ENCODE data around the gene TMEM186.

The TMEM186 gene

GRCh38 chr16:8812162-8812843 is 14.9 kb upstream of the TMEM186 start:
- Mint-ChIP-seq H3K9me3 (no peaks in the 10 kb centered on the region), H3K27ac (no peak overlapping the region), H3K4me3 (no peak overlapping the region), H3K4me1 (no peaks in the 10 kb centered on the region), H3K27me3 (ENCODE audit: low read depth) (no peaks in the 10 kb centered on the region), H3K36me3 (ENCODE audit: low read depth) (peaks cover 68% of the 10 kb centered on the region)
- no peak for TF ChIP-seq CTCF (IDR thresholded peaks at IDR 0.05; ENCODE audit: unreplicated experiment in 3 of 3)

- H3K4me3 Mint-ChIP-seq = no peak overlapping the region
- no peaks in the 10 kb centered on the region for H3K9me3 Mint-ChIP-seq
- TF ChIP-seq CTCF (IDR thresholded peaks at IDR 0.05; ENCODE audit: unreplicated experiment in 3 of 3) = no peak
- no peak overlapping the region for H3K27ac Mint-ChIP-seq
- H3K4me1 Mint-ChIP-seq = no peaks in the 10 kb centered on the region
- H3K27me3 Mint-ChIP-seq (ENCODE audit: low read depth) = no peaks in the 10 kb centered on the region
- peaks cover 66% of the 10 kb centered on the region for H3K36me3 Mint-ChIP-seq (ENCODE audit: low read depth)
Observed at GRCh38 chr16:8808613-8809353, 11.3 kb upstream of the TMEM186 start.

GRCh38 chr16:8808009-8808408 is 10.6 kb upstream of the TMEM186 start:
- peaks cover 65% of the 10 kb centered on the region for H3K36me3 Mint-ChIP-seq (ENCODE audit: low read depth)
- no peaks in the 10 kb centered on the region for H3K27me3 Mint-ChIP-seq (ENCODE audit: low read depth)
- no peak for TF ChIP-seq CTCF (IDR thresholded peaks at IDR 0.05; ENCODE audit: unreplicated experiment in 3 of 3)
- no peak overlapping the region for H3K4me3 Mint-ChIP-seq
- H3K27ac Mint-ChIP-seq = no peak overlapping the region
- no peaks in the 10 kb centered on the region for H3K9me3 Mint-ChIP-seq
- no peaks in the 10 kb centered on the region for H3K4me1 Mint-ChIP-seq

GRCh38 chr16:8807189-8807588 is 9.8 kb upstream of the TMEM186 start:
- Mint-ChIP-seq H3K36me3 (ENCODE audit: low read depth) (peaks cover 62% of the 10 kb centered on the region), H3K27me3 (ENCODE audit: low read depth) (no peaks in the 10 kb centered on the region), H3K4me1 (no peaks in the 10 kb centered on the region), H3K27ac (no peak overlapping the region), H3K4me3 (no peak overlapping the region), H3K9me3 (no peaks in the 10 kb centered on the region)
- TF ChIP-seq CTCF (IDR thresholded peaks at IDR 0.05; ENCODE audit: unreplicated experiment in 3 of 3) = no peak

- Mint-ChIP-seq H3K4me3 (no peak overlapping the region), H3K27ac (no peak overlapping the region), H3K36me3 (ENCODE audit: low read depth) (peaks cover 65% of the 10 kb centered on the region), H3K27me3 (ENCODE audit: low read depth) (no peaks in the 10 kb centered on the region), H3K4me1 (no peaks in the 10 kb centered on the region), H3K9me3 (no peaks in the 10 kb centered on the region)
- TF ChIP-seq CTCF (IDR thresholded peaks at IDR 0.05; ENCODE audit: unreplicated experiment in 3 of 3) = no peak
Observed at GRCh38 chr16:8806272-8806983, 9.0 kb upstream of the TMEM186 start.
